NT2/D1 (cell line): Measurements from ENCODE around the gene SLC9A6.

Experiments used
- DNase-seq: peaks from one replicate; pipeline ENCODE4 v3.0.0-alpha.2; 2011; ENCODE audit warnings: low read depth, low spot score
- H3K27me3 ChIP-seq: 2 replicates; pipeline ENCODE4 v1.6.0; 2011; ENCODE audit warnings: mild to moderate bottlenecking; ENCODE audit not compliant: insufficient read length, insufficient read depth
- H3K36me3 ChIP-seq: 2 replicates; pipeline ENCODE4 v1.6.1; 2011; ENCODE audit warnings: mild to moderate bottlenecking, low read length, mixed read lengths; ENCODE audit not compliant: insufficient read depth, insufficient read length
- H3K4me1 ChIP-seq: 2 replicates; pipeline ENCODE4 v1.5.1; 2011; ENCODE audit not compliant: insufficient read depth, insufficient read length
- H3K4me3 ChIP-seq: 2 replicates; pipeline ENCODE4 v1.5.1; 2011; ENCODE audit warnings: low read depth; ENCODE audit not compliant: insufficient read length
- H3K9ac ChIP-seq: 2 replicates; pipeline ENCODE4 v1.6.0; 2011; ENCODE audit warnings: low read depth; ENCODE audit not compliant: insufficient read length
- H3K9me3 ChIP-seq: 2 replicates; pipeline ENCODE4 v1.5.1; 2011; ENCODE audit warnings: mild to moderate bottlenecking, low read length; ENCODE audit not compliant: insufficient read depth
- SUZ12 ChIP-seq: IDR thresholded peaks from 2 replicates; pipeline ENCODE4 v1.6.1; 2011; ENCODE audit not compliant: insufficient read length, insufficient read depth; ENCODE audit errors: extremely low read depth
- YY1 ChIP-seq: IDR thresholded peaks from 2 replicates; pipeline ENCODE4 v1.6.1; 2011; ENCODE audit not compliant: insufficient read length, insufficient read depth
- ZNF274 ChIP-seq: IDR thresholded peaks from 2 replicates; pipeline ENCODE4 v1.6.1; 2011; ENCODE audit warnings: mild to moderate bottlenecking, low read depth, low read length

The SLC9A6 gene

DNA sequence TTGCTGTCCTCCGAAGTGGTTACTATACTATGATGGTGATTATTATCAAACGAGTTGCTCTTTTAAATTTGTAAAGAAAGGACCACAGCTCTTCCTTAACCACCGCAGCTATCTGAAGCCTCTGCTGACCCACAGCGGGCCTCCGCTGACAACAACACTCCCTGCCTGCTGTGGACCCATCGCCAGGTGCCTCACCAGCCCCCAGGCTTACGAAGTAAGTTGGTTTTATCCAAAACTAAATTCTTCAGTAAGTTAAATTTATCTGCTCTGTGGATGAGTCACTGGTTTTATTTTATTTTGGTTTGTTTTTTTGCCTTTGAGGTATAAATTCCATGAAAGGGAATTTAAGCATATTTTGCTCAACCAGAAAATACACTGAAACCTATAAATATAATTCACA, 54.7 kb downstream of the SLC9A6 start:
- Histone ChIP-seq H3K4me3 (no peak overlapping the region), H3K36me3 (peaks cover 3% of the 10 kb centered on the region), H3K27me3 (no peaks in the 10 kb centered on the region), H3K9me3 (no peaks in the 10 kb centered on the region), H3K9ac (no peak overlapping the region), H3K4me1 (no peaks in the 10 kb centered on the region)
- DNase-seq, result no peak
- TF ChIP-seq ZNF274 (no peak), YY1 (no peak), SUZ12 (no peak)

DNA sequence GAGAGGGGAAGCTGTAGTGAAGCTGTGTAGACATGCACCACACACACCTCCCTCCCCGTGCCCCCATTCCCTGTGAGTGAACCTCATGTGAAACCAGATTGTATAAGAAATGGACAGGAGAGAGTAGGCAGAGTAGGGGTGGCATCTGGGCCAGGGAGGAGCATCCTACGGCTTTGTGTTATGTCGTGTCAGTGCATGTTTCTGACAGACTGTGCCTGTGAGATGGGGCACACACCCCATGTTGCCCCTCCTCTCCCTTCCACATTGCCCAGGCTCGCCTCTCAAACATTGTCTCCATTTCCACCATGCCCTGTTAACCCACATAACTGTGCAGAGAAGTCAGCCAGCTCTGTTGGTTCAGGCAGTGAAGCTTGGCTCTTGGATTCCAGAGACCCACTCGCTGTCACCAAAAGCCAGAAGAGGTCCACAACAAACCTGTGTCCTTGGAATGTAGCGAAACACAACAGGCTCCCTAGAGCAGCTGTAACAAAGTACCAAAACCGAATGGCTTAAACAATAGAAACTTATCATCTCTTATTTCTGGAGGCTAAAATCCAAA, 56.1 kb downstream of the SLC9A6 start:
- Histone ChIP-seq H3K36me3 (peaks cover 3% of the 10 kb centered on the region), H3K27me3 (no peaks in the 10 kb centered on the region), H3K9me3 (no peaks in the 10 kb centered on the region), H3K9ac (no peak overlapping the region), H3K4me3 (no peak overlapping the region), H3K4me1 (no peaks in the 10 kb centered on the region)
- DNase-seq, result no peak
- TF ChIP-seq ZNF274 (no peak), YY1 (no peak), SUZ12 (no peak)

DNA sequence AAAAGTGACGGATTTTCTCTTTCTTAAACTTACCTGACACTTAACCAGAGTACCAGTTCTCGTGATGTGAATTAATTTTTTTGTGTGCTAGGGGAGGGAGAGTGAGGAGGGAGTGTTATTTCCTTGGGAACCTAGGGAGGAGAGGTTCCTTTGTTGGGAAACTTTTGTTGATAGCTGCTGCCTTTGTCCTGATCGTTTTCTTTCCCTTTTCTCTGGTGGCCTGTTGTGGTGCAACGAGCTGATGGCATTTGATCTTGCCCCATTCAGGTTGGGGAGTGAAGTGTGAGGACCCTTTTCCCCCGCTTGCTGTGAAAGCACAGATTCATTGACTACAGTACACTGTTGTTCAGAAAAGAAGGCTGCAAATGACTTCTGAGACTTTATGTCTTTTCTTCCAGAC, 59.8 kb downstream of the SLC9A6 start:
- peak; percentile 5 for DNase-seq
- no peak for TF ChIP-seq ZNF274
- no peak for TF ChIP-seq YY1
- TF ChIP-seq SUZ12, result no peak
- H3K4me3 ChIP-seq, result no peak overlapping the region
- peaks cover 3% of the 10 kb centered on the region for H3K36me3 ChIP-seq
- no peaks in the 10 kb centered on the region for H3K4me1 ChIP-seq
- no peak overlapping the region for H3K9ac ChIP-seq
- H3K9me3 ChIP-seq, result no peaks in the 10 kb centered on the region
- no peaks in the 10 kb centered on the region for H3K27me3 ChIP-seq

DNA sequence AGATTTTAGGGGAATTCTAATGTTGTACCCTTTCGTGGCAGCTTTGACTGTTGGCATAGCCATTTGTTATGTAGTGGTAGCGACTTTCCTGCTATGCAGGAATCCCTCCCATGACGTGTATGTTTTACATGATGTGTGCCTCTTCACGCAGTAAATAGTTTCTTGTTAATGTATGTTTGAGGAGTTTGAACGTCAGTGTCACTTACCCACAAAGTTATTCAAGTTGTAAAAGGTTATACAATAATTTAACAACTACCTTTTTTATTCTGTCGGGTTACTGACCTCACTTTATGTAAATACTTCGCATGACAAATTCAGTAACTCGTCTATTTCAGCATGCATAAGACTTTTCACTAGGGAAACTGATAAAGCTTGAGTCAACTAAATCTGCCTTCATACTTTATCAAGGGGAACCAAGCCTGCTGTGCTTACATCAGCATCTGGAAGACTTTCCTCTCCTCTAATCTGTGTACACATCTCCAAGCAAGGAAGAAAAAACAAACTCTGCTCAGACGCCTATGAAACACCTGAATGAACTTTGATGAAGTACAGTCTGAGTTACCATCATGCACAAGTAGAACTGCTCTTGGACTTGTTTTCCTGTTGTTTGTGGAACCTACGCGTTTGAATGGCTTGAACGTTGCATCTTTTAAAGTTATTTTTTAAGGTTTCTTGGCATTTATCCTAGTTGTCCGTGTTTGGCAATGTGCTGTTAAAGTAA, 61.2 kb downstream of the SLC9A6 start:
- H3K4me1 ChIP-seq, result no peaks in the 10 kb centered on the region
- no peak overlapping the region for H3K4me3 ChIP-seq
- H3K9me3 ChIP-seq, result no peaks in the 10 kb centered on the region
- no peak for DNase-seq
- TF ChIP-seq SUZ12 (no peak), ZNF274 (no peak), YY1 (no peak)
- H3K9ac ChIP-seq, result no peak overlapping the region
- H3K27me3 ChIP-seq, result no peaks in the 10 kb centered on the region
- no peaks in the 10 kb centered on the region for H3K36me3 ChIP-seq

DNA sequence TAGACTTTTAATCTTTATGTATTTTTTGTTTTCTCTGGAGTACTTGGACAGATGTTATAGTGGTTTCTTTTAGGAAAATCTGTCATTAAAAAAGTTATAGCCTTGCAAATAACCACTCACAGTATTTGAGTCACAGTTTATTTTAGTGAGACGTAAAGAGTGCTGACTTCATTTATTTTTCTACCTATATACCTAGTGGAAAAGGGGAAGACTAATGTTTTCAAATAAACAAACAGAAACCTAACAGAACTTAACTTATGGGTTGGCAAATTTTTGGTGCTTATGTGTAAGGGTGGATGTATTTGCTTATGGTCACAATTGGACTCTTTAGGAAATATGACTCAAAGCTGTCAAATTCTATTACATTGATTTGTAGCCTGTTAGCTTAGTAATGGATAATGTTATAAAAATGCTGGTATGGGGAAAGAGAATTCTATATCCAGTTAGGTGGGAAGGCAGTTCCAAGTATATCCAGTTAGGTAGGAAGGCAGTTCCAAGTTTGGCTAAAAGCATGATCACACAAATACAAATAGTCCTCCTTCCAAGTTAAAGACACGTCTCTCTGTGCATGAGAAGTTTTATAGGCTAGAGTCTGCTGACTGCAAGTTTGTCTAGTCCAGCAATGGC, 61.9 kb downstream of the SLC9A6 start:
- no peaks in the 10 kb centered on the region for H3K9me3 ChIP-seq
- H3K36me3 ChIP-seq, result no peaks in the 10 kb centered on the region
- H3K9ac ChIP-seq, result no peak overlapping the region
- H3K4me3 ChIP-seq, result no peak overlapping the region
- DNase-seq, result no peak
- H3K4me1 ChIP-seq, result no peaks in the 10 kb centered on the region
- no peaks in the 10 kb centered on the region for H3K27me3 ChIP-seq
- TF ChIP-seq ZNF274, result no peak
- TF ChIP-seq SUZ12, result no peak
- no peak for TF ChIP-seq YY1

GRCh38 chrX:136047969-136048368, 62.7 kb downstream of the SLC9A6 start:
- Histone ChIP-seq H3K36me3 (no peaks in the 10 kb centered on the region), H3K9me3 (no peaks in the 10 kb centered on the region), H3K4me1 (no peaks in the 10 kb centered on the region), H3K27me3 (no peaks in the 10 kb centered on the region), H3K4me3 (no peak overlapping the region), H3K9ac (no peak overlapping the region)
- DNase-seq, result no peak
- no peak for TF ChIP-seq ZNF274
- TF ChIP-seq SUZ12, result no peak

DNA sequence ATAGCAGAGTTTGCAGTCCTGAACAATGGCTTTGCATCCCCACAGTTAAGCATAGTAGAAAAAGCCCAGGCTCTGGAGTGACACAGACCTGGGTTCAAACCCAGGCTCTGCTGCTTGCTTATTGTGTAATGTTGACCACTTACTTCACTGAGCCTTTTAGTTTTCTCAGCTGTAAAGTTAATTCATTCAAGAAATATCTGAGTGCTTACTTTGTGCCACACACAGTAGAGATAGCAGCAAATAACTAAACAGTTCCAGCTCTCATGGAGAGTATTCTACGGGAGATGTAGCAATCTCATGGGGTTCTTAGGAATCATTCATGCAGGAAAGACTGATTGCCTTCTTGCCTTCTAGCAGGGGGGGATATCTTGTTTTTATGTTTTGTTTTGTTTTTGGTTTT, 63.2 kb downstream of the SLC9A6 start:
- DNase-seq, result no peak
- Histone ChIP-seq H3K9me3 (no peaks in the 10 kb centered on the region), H3K4me1 (no peaks in the 10 kb centered on the region), H3K4me3 (no peak overlapping the region), H3K36me3 (no peaks in the 10 kb centered on the region), H3K27me3 (no peaks in the 10 kb centered on the region), H3K9ac (no peak overlapping the region)
- TF ChIP-seq SUZ12 (no peak), ZNF274 (no peak)
